HepG2 (cell line): ENCODE measurements around the gene EVI5.

Experiments used
- CREM ChIP-seq, 2 experiments: sonication (generic) in 1 of 2; formaldehyde crosslinking in 1 of 2; IDR thresholded peaks; 2 replicates each; pipeline versions ENCODE4 v1.4.0 to v1.6.1; 2016 to 2020; ENCODE audit warnings: antibody characterized with exemption in 1 of 2, mild to moderate bottlenecking in 1 of 2, missing genetic modification reagents in 1 of 2
- MXI1 ChIP-seq: IDR thresholded peaks from 3 replicates; pipeline ENCODE4 v1.6.1; 2012; ENCODE audit warnings: low read depth, low read length, inconsistent platforms, borderline replicate concordance
- PHF21A ChIP-seq: sonication (generic); formaldehyde crosslinking; IDR thresholded peaks from 2 replicates; pipeline ENCODE4 v1.5.0; 2020; ENCODE audit warnings: mild to moderate bottlenecking, missing genetic modification reagents
- POLR2A ChIP-seq, 2 experiments: IDR thresholded peaks; 2 replicates each; pipeline ENCODE4 v1.6.1; 2011; ENCODE audit warnings: low read depth in 2 of 2, low read length in 2 of 2, mild to moderate bottlenecking in 1 of 2, moderate library complexity in 1 of 2; ENCODE audit not compliant: insufficient read depth in 1 of 2
- ZNF138 ChIP-seq: sonication (generic); formaldehyde crosslinking; IDR thresholded peaks from 2 replicates; pipeline ENCODE4 v1.5.0; 2020; ENCODE audit warnings: mild to moderate bottlenecking, low read depth, missing genetic modification reagents
- ZSCAN21 ChIP-seq: sonication (generic); formaldehyde crosslinking; IDR thresholded peaks from 2 replicates; pipeline ENCODE4 v1.8.0; 2022; ENCODE audit warnings: mild to moderate bottlenecking, missing genetic modification reagents, moderate library complexity, borderline replicate concordance

DNA sequence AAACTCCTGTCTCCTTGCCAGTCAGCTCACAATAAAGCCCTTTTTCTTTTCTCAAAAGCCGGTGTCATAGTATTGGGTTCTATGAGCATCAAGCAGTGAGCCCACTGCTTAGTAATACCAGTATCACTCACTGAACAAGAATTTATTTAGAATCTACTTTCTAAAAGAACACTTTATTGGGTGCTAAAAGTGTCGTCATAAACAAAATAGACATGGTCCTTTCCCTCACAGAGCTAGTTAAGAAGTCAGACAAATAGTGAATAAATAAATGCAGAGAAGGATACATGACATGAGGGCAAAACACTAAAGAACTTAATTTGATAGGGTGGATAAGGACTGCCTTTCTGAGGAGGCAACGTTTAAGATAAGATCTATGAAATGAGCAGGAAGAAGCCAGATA, 32.2 kb downstream of the EVI5 start:
- TF ChIP-seq CREM (IDR thresholded peaks at IDR 0.05) (no peak), CREM (CRISPR knock-in tag; IDR thresholded peaks at IDR 0.05) (no peak), ZNF138 (CRISPR knock-in tag) (no peak), PHF21A (CRISPR knock-in tag) (no peak), MXI1 (no peak), POLR2A (IDR thresholded peaks at IDR 0.05; ENCODE audit: insufficient read depth in 1 of 2, low read depth in 2 of 2, low read length in 2 of 2) (no peak), ZSCAN21 (CRISPR knock-in tag) (no peak)
